Measurements from ENCODE around the gene RAF1. TPM values are rescaled to one million over a fixed set of nuclear protein-coding genes. Genes with fewer than 3 reads are reported as not detected.
A peak's percentile ranks its signal among the peaks of the same experiment; 100 is the strongest.

Gene RAF1
- polyA plus RNA-seq, 4 donors, result 47.9 to 84.3 (median 70.5) TPM

GRCh38 chr3:12569836-12570235, 94.1 kb downstream of the RAF1 start:
- 83 to 91% (median 87%) methylated on average over 6 of the region's 6 CpGs for WGBS, 3 donors
- Histone ChIP-seq H3K4me1 (ENCODE audit: control insufficient read depth in 3 of 3, insufficient read depth in 2 of 3, low read depth in 1 of 3, low read length in 2 of 3) (no peaks in the 10 kb centered on the region), H3K9me3 (ENCODE audit: control insufficient read depth in 2 of 2, insufficient read depth in 1 of 2, low read depth in 1 of 2, low read length in 1 of 2) (peaks cover 0 to 16% of the 10 kb centered on the region in 2 donors), H3K27me3 (ENCODE audit: control insufficient read depth in 3 of 3, insufficient read depth in 3 of 3, low read length in 3 of 3) (no peaks in the 10 kb centered on the region), H3K4me3 (ENCODE audit: low read depth in 1 of 3, low read length in 3 of 3) (no peak overlapping the region), H3K27ac (ENCODE audit: low read depth in 1 of 3, low read length in 2 of 3) (no peak overlapping the region), H3K36me3 (ENCODE audit: control insufficient read depth in 3 of 3, insufficient read depth in 2 of 3, low read depth in 1 of 3, low read length in 3 of 3) (peaks cover 13 to 60% (median 18%) of the 10 kb centered on the region in 3 donors)
- DNase-seq, result no peak
- no peak for FAIRE-seq

- Histone ChIP-seq H3K4me3 (ENCODE audit: low read depth in 1 of 3, low read length in 3 of 3) (no peak overlapping the region), H3K27me3 (ENCODE audit: control insufficient read depth in 3 of 3, insufficient read depth in 3 of 3, low read length in 3 of 3) (no peaks in the 10 kb centered on the region), H3K27ac (ENCODE audit: low read depth in 1 of 3, low read length in 2 of 3) (no peak overlapping the region), H3K9me3 (ENCODE audit: control insufficient read depth in 2 of 2, insufficient read depth in 1 of 2, low read depth in 1 of 2, low read length in 1 of 2) (peaks cover 0 to 16% of the 10 kb centered on the region in 2 donors), H3K4me1 (ENCODE audit: control insufficient read depth in 3 of 3, insufficient read depth in 2 of 3, low read depth in 1 of 3, low read length in 2 of 3) (no peaks in the 10 kb centered on the region), H3K36me3 (ENCODE audit: control insufficient read depth in 3 of 3, insufficient read depth in 2 of 3, low read depth in 1 of 3, low read length in 3 of 3) (peaks cover 13 to 49% (median 14%) of the 10 kb centered on the region in 3 donors)
- FAIRE-seq (no peak), DNase-seq (no peak)
- 81 to 86% (median 84%) methylated on average over 3 of the region's 3 CpGs for WGBS, 3 donors
Observed at GRCh38 chr3:12568747-12569146, 95.2 kb downstream of the RAF1 start.

- no peak for DNase-seq
- no peak for FAIRE-seq
- Histone ChIP-seq H3K4me3 (ENCODE audit: low read depth in 1 of 3, low read length in 3 of 3) (no peak overlapping the region), H3K36me3 (ENCODE audit: control insufficient read depth in 3 of 3, insufficient read depth in 2 of 3, low read depth in 1 of 3, low read length in 3 of 3) (peaks cover 7 to 32% (median 8%) of the 10 kb centered on the region in 3 donors), H3K27ac (ENCODE audit: low read depth in 1 of 3, low read length in 2 of 3) (no peak overlapping the region), H3K4me1 (ENCODE audit: control insufficient read depth in 3 of 3, insufficient read depth in 2 of 3, low read depth in 1 of 3, low read length in 2 of 3) (no peaks in the 10 kb centered on the region), H3K27me3 (ENCODE audit: control insufficient read depth in 3 of 3, insufficient read depth in 3 of 3, low read length in 3 of 3) (no peaks in the 10 kb centered on the region), H3K9me3 (ENCODE audit: control insufficient read depth in 2 of 2, insufficient read depth in 1 of 2, low read depth in 1 of 2, low read length in 1 of 2) (peaks cover 0 to 16% of the 10 kb centered on the region in 2 donors)
Observed at GRCh38 chr3:12566976-12567375, 96.9 kb downstream of the RAF1 start.

- DNase-seq, result no peak
- Histone ChIP-seq H3K27ac (ENCODE audit: low read depth in 1 of 3, low read length in 2 of 3) (no peak overlapping the region), H3K4me1 (ENCODE audit: control insufficient read depth in 3 of 3, insufficient read depth in 2 of 3, low read depth in 1 of 3, low read length in 2 of 3) (peaks cover 0 to 19% (median 5%) of the 10 kb centered on the region in 3 donors), H3K36me3 (ENCODE audit: control insufficient read depth in 3 of 3, insufficient read depth in 2 of 3, low read depth in 1 of 3, low read length in 3 of 3) (peaks cover 0 to 4% (median 0%) of the 10 kb centered on the region in 3 donors), H3K27me3 (ENCODE audit: control insufficient read depth in 3 of 3, insufficient read depth in 3 of 3, low read length in 3 of 3) (no peaks in the 10 kb centered on the region), H3K4me3 (ENCODE audit: low read depth in 1 of 3, low read length in 3 of 3) (no peak overlapping the region), H3K9me3 (ENCODE audit: control insufficient read depth in 2 of 2, insufficient read depth in 1 of 2, low read depth in 1 of 2, low read length in 1 of 2) (peaks cover 0 to 16% of the 10 kb centered on the region in 2 donors)
- FAIRE-seq, result no peak
- WGBS, 3 donors, result 63 to 83% (median 68%) methylated on average over 1 of the region's 1 CpG
Observed at GRCh38 chr3:12562451-12562850, 101.5 kb downstream of the RAF1 start.

GRCh38 chr3:12561397-12561796, 102.5 kb downstream of the RAF1 start:
- DNase-seq (no peak), FAIRE-seq (no peak)
- Histone ChIP-seq H3K9me3 (ENCODE audit: control insufficient read depth in 2 of 2, insufficient read depth in 1 of 2, low read depth in 1 of 2, low read length in 1 of 2) (peaks cover 0 to 11% of the 10 kb centered on the region in 2 donors), H3K4me3 (ENCODE audit: low read depth in 1 of 3, low read length in 3 of 3) (no peak overlapping the region), H3K36me3 (ENCODE audit: control insufficient read depth in 3 of 3, insufficient read depth in 2 of 3, low read depth in 1 of 3, low read length in 3 of 3) (peaks cover 0 to 2% (median 0%) of the 10 kb centered on the region in 3 donors), H3K4me1 (ENCODE audit: control insufficient read depth in 3 of 3, insufficient read depth in 2 of 3, low read depth in 1 of 3, low read length in 2 of 3) (peaks cover 0 to 19% (median 5%) of the 10 kb centered on the region in 3 donors), H3K27ac (ENCODE audit: low read depth in 1 of 3, low read length in 2 of 3) (no peak overlapping the region), H3K27me3 (ENCODE audit: control insufficient read depth in 3 of 3, insufficient read depth in 3 of 3, low read length in 3 of 3) (no peaks in the 10 kb centered on the region)
- WGBS, 3 donors, result 20 to 72% (median 28%) methylated on average over 2 of the region's 2 CpGs

- WGBS, 3 donors, result 75 to 85% (median 79%) methylated on average over 5 of the region's 5 CpGs
- H3K9me3 ChIP-seq (ENCODE audit: control insufficient read depth in 2 of 2, insufficient read depth in 1 of 2, low read depth in 1 of 2, low read length in 1 of 2), result peaks cover 0 to 3% of the 10 kb centered on the region in 2 donors
- no peak overlapping the region for H3K4me3 ChIP-seq (ENCODE audit: low read depth in 1 of 3, low read length in 3 of 3)
- FAIRE-seq (no peak), DNase-seq (no peak)
- no peak overlapping the region for H3K27ac ChIP-seq (ENCODE audit: low read depth in 1 of 3, low read length in 2 of 3)
- H3K27me3 ChIP-seq (ENCODE audit: control insufficient read depth in 3 of 3, insufficient read depth in 3 of 3, low read length in 3 of 3), result no peaks in the 10 kb centered on the region
- H3K4me1 ChIP-seq (ENCODE audit: control insufficient read depth in 3 of 3, insufficient read depth in 2 of 3, low read depth in 1 of 3, low read length in 2 of 3), result peaks cover 0 to 19% (median 5%) of the 10 kb centered on the region in 3 donors
- H3K36me3 ChIP-seq (ENCODE audit: control insufficient read depth in 3 of 3, insufficient read depth in 2 of 3, low read depth in 1 of 3, low read length in 3 of 3), result no peaks in the 10 kb centered on the region
Observed at GRCh38 chr3:12560505-12561190, 103.3 kb downstream of the RAF1 start.

- DNase-seq, result no peak
- Histone ChIP-seq H3K27ac (ENCODE audit: low read depth in 1 of 3, low read length in 2 of 3) (no peak overlapping the region), H3K4me1 (ENCODE audit: control insufficient read depth in 3 of 3, insufficient read depth in 2 of 3, low read depth in 1 of 3, low read length in 2 of 3) (peaks cover 0 to 19% (median 5%) of the 10 kb centered on the region in 3 donors), H3K9me3 (ENCODE audit: control insufficient read depth in 2 of 2, insufficient read depth in 1 of 2, low read depth in 1 of 2, low read length in 1 of 2) (no peaks in the 10 kb centered on the region), H3K27me3 (ENCODE audit: control insufficient read depth in 3 of 3, insufficient read depth in 3 of 3, low read length in 3 of 3) (no peaks in the 10 kb centered on the region), H3K4me3 (ENCODE audit: low read depth in 1 of 3, low read length in 3 of 3) (no peak overlapping the region), H3K36me3 (ENCODE audit: control insufficient read depth in 3 of 3, insufficient read depth in 2 of 3, low read depth in 1 of 3, low read length in 3 of 3) (no peaks in the 10 kb centered on the region)
- FAIRE-seq, result no peak
- 55 to 77% (median 73%) methylated on average over 3 of the region's 3 CpGs for WGBS, 3 donors
Observed at GRCh38 chr3:12559520-12559919, 104.4 kb downstream of the RAF1 start.

- DNase-seq, result peak; percentile 54 to 76
Observed at GRCh38 chr3:12558706-12559105, 105.2 kb downstream of the RAF1 start.

More at GRCh38 chr3:12558706-12559105, 105.2 kb downstream of the RAF1 start:
- no peak for FAIRE-seq
- Histone ChIP-seq H3K36me3 (ENCODE audit: control insufficient read depth in 3 of 3, insufficient read depth in 2 of 3, low read depth in 1 of 3, low read length in 3 of 3) (no peaks in the 10 kb centered on the region), H3K27ac (ENCODE audit: low read depth in 1 of 3, low read length in 2 of 3) (peak overlapping the region in 1 of 3 donors; percentile 100), H3K4me3 (ENCODE audit: low read depth in 1 of 3, low read length in 3 of 3) (peak overlapping the region in 1 of 3 donors; percentile 96), H3K9me3 (ENCODE audit: control insufficient read depth in 2 of 2, insufficient read depth in 1 of 2, low read depth in 1 of 2, low read length in 1 of 2) (no peaks in the 10 kb centered on the region), H3K27me3 (ENCODE audit: control insufficient read depth in 3 of 3, insufficient read depth in 3 of 3, low read length in 3 of 3) (no peaks in the 10 kb centered on the region), H3K4me1 (ENCODE audit: control insufficient read depth in 3 of 3, insufficient read depth in 2 of 3, low read depth in 1 of 3, low read length in 2 of 3) (peaks cover 0 to 19% (median 5%) of the 10 kb centered on the region in 3 donors)
- 16 to 62% (median 35%) methylated on average over 4 of the region's 4 CpGs for WGBS, 3 donors
